NCI-H1436 treated with DMSO at 0.1 percent for 48 hours (cell line): ENCODE data around the gene ZBTB44.

Experiments used
- DNase-seq: peaks from one replicate; lab custom pipeline; 2025; lab: John Stamatoyannopoulos, UW

ZBTB44 gene

DNA sequence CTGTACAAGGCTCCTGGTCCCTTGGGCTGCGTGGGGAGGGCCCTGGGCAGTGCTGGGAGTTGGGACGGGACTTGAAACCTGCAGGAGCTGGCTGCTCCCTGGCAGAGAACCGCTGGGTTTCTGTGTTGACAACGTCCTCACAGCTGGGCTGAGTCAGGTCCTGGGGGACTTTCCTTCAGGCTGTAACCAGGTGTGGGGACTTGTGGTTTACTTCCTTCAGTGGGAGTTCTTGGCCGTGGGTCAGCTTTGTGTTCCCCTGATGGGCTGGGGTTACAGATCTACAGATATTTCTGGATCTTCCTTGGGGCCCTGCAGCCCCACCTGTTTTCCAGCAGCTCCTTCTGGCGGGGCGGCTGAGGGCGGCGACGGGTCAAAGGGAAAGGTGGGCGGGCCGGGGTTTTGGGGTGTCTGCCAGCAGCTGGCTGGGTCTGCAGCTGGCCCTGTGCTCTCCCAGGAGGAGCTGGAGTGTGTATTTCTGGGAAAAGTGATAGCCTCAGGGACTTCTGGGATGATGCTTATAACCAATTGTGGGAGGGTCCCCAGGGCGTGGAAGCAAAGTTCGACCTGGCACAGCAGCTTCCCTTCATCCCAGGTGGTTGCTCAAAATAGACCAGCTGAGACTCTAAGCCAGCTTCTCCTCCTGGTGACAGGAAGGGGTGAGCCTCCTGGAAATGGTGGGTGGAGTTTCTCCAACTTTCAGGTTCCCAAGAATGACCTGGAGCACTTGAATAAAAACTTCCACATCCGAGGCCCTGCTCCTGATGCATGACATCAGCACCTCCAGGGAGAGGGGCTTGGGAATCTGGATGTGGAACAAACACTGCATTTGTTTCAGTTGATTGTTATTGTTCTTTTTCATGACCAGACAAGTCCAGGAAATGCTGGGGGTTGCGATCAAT lies 136.0 kb downstream of the ZBTB44 start:
- DNase-seq = no peak

DNA sequence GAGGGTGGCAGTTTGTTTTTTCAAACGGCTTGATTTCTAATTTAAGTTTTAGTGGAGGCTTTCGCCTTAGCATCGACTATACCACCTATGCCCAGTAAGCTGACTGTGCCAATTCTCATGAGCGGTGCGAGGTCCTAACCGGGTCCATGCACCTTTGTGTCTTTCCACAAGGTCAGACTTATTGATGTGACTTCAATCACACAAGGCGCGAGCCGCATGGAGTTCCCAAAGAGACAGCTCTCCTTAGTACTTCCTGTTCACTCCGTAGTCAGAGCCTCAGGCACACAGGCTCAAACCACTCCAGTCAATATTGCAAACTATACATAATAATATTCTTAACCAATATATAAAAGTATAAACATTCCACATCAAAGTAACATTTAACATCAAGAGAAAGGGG lies 136.9 kb downstream of the ZBTB44 start:
- no peak for DNase-seq
